B cell (primary cell): ENCODE data around the gene PPP5C.

Source experiments
- EZH2 ChIP-seq: IDR thresholded peaks from 2 replicates; pipeline ENCODE4 v1.6.1; 2012; ENCODE audit warnings: borderline replicate concordance, low read depth, mild to moderate bottlenecking, moderate library complexity, low read length; ENCODE audit not compliant: insufficient read depth, poor library complexity, severe bottlenecking
- TF ChIP-seq, protein P1 (sequence below): fragments of 200-600 bp; IDR thresholded peaks from one replicate; pipeline ENCODE4 v1.8.0; 2022; ENCODE audit warnings: antibody characterized with exemption, mild to moderate bottlenecking

DNA sequence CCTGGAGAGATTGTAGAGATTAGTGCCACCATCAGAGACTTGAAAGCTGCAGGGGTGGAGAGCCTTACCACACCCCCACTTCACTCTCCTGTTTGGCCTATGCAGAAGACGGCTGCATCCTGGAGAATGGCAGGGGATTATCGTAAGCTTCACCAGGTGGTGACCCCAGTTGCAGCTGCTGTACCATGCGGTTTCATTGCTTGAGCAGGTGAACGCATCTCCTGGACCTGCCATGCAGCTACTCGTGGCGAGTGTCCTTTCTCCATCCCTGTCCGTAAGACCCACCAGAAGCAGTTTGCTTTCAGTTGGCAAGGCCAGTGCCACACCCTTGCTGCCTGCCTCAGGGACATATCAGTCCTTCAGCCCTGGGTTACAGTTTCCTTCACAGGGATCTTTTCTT, 21.2 kb downstream of the PPP5C start:
- TF ChIP-seq, protein P1, sequence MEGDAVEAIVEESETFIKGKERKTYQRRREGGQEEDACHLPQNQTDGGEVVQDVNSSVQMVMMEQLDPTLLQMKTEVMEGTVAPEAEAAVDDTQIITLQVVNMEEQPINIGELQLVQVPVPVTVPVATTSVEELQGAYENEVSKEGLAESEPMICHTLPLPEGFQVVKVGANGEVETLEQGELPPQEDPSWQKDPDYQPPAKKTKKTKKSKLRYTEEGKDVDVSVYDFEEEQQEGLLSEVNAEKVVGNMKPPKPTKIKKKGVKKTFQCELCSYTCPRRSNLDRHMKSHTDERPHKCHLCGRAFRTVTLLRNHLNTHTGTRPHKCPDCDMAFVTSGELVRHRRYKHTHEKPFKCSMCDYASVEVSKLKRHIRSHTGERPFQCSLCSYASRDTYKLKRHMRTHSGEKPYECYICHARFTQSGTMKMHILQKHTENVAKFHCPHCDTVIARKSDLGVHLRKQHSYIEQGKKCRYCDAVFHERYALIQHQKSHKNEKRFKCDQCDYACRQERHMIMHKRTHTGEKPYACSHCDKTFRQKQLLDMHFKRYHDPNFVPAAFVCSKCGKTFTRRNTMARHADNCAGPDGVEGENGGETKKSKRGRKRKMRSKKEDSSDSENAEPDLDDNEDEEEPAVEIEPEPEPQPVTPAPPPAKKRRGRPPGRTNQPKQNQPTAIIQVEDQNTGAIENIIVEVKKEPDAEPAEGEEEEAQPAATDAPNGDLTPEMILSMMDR, result no peak
- TF ChIP-seq EZH2, result no peak
